ENCODE measurements around the gene LFNG. TPM values are rescaled to one million over a fixed set of nuclear protein-coding genes. Genes with fewer than 3 reads are reported as not detected.

LFNG gene
- total and polyA plus RNA-seq, 2 experiments from 2014 or later: 0.45 to 1.3 TPM

- no peaks in the 10 kb centered on the region for H3K27me3 ChIP-seq
- H3K4me1 ChIP-seq (ENCODE audit: low read depth): peaks cover 9% of the 10 kb centered on the region
- no peak for TF ChIP-seq CTCF (IDR thresholded peaks at IDR 0.05; ENCODE audit: low read depth, low read length)
- H3K9me3 ChIP-seq (ENCODE audit: low read depth): no peaks in the 10 kb centered on the region
- H3K4me3 ChIP-seq: no peak overlapping the region
- H3K36me3 ChIP-seq: peaks cover 8% of the 10 kb centered on the region
- no peak for DNase-seq (ENCODE audit: low read depth in 1 of 2, low spot score in 1 of 2)
- no peak overlapping the region for H3K27ac ChIP-seq
Observed at GRCh38 chr7:2573761-2574160, 54.2 kb downstream of the LFNG start.

GRCh38 chr7:2575046-2575732 lies 55.6 kb downstream of the LFNG start:
- TF ChIP-seq CTCF (IDR thresholded peaks at IDR 0.05; ENCODE audit: low read depth, low read length): no peak
- Histone ChIP-seq H3K27ac (no peak overlapping the region), H3K27me3 (no peaks in the 10 kb centered on the region), H3K36me3 (peaks cover 8% of the 10 kb centered on the region), H3K4me1 (ENCODE audit: low read depth) (peaks cover 9% of the 10 kb centered on the region), H3K4me3 (no peak overlapping the region), H3K9me3 (ENCODE audit: low read depth) (no peaks in the 10 kb centered on the region)
- no peak for DNase-seq (ENCODE audit: low read depth in 1 of 2, low spot score in 1 of 2)

GRCh38 chr7:2575733-2576340 lies 56.3 kb downstream of the LFNG start:
- Histone ChIP-seq H3K27ac (peak overlapping the region; percentile 23), H3K27me3 (no peaks in the 10 kb centered on the region), H3K9me3 (ENCODE audit: low read depth) (no peaks in the 10 kb centered on the region), H3K36me3 (peaks cover 8% of the 10 kb centered on the region), H3K4me1 (ENCODE audit: low read depth) (peaks cover 9% of the 10 kb centered on the region), H3K4me3 (no peak overlapping the region)
- no peak for TF ChIP-seq CTCF (IDR thresholded peaks at IDR 0.05; ENCODE audit: low read depth, low read length)
- peak in 1 of 2 donors; percentile 29 for DNase-seq (ENCODE audit: low read depth in 1 of 2, low spot score in 1 of 2)

GRCh38 chr7:2576742-2577491 lies 57.3 kb downstream of the LFNG start:
- H3K4me3 ChIP-seq: no peak overlapping the region
- no peak for DNase-seq (ENCODE audit: low read depth in 1 of 2, low spot score in 1 of 2)
- peaks cover 4% of the 10 kb centered on the region for H3K4me1 ChIP-seq (ENCODE audit: low read depth)
- no peaks in the 10 kb centered on the region for H3K27me3 ChIP-seq
- H3K36me3 ChIP-seq: peaks cover 8% of the 10 kb centered on the region
- H3K27ac ChIP-seq: no peak overlapping the region
- no peaks in the 10 kb centered on the region for H3K9me3 ChIP-seq (ENCODE audit: low read depth)
- no peak for TF ChIP-seq CTCF (IDR thresholded peaks at IDR 0.05; ENCODE audit: low read depth, low read length)

Other genes with a start within 250 kb of the LFNG start
- 6.3 and 7.1 TPM in 2 replicates for gene SNX8, start 205.3 kb upstream of the LFNG start, total RNA-seq
- 12.8 and 26.2 TPM in 2 replicates for gene SNX8, start 205.3 kb upstream of the LFNG start, polyA plus RNA-seq
- 132 and 161 TPM in 2 replicates for gene EIF3B, start 164.9 kb upstream of the LFNG start, total RNA-seq
- 151 and 173 TPM in 2 replicates for gene EIF3B, start 164.9 kb upstream of the LFNG start, polyA plus RNA-seq
- 24.3 and 25.6 TPM in 2 replicates for gene CHST12, start 116.2 kb upstream of the LFNG start, total RNA-seq
- 26.8 and 29.3 TPM in 2 replicates for gene CHST12, start 116.2 kb upstream of the LFNG start, polyA plus RNA-seq
- not detected in 2 replicates for gene GRIFIN, start 43.4 kb upstream of the LFNG start, total RNA-seq
- not detected in 2 replicates for gene GRIFIN, start 43.4 kb upstream of the LFNG start, polyA plus RNA-seq
- 79.9 and 109 TPM in 2 replicates for gene BRAT1, start 35.8 kb downstream of the LFNG start, total RNA-seq
- gene BRAT1, start 35.8 kb downstream of the LFNG start, polyA plus RNA-seq: 80.5 and 106 TPM in 2 replicates
- gene IQCE, start 39.2 kb downstream of the LFNG start, total RNA-seq: 23.4 and 41.4 TPM in 2 replicates
- 13.8 and 18.0 TPM in 2 replicates for gene IQCE, start 39.2 kb downstream of the LFNG start, polyA plus RNA-seq
- gene TTYH3, start 112.2 kb downstream of the LFNG start, total RNA-seq: 61.0 and 64.6 TPM in 2 replicates
- gene TTYH3, start 112.2 kb downstream of the LFNG start, polyA plus RNA-seq: 71.4 and 86.6 TPM in 2 replicates
- 0.80 and 1.1 TPM in 2 replicates for gene AMZ1, start 168.4 kb downstream of the LFNG start, total RNA-seq
- gene AMZ1, start 168.4 kb downstream of the LFNG start, polyA plus RNA-seq: 1.6 and 1.7 TPM in 2 replicates